ENCODE results near the gene SAPCD2.

GRCh38 chr9:137065336-137065967, 4.9 kb downstream of the SAPCD2 start:
- TF ChIP-seq CTCF (IDR thresholded peaks at IDR 0.05) (no peak), POLR2A (IDR thresholded peaks at IDR 0.05) (no peak)

Measured in right lobe of liver (tissue), 4 donors.